HG03558 (cell line): ENCODE results near the gene SLC35E1.

Experiments
- ATAC-seq: cut with Tn5 transposase; IDR thresholded peaks from one replicate; pipeline ENCODE4 v1.9.1; 2021; ENCODE audit warnings: moderate number of reproducible peaks; ENCODE audit not compliant: unreplicated experiment; ENCODE audit errors: extremely low read depth

SLC35E1 gene

GRCh38 chr19:16584248-16585093, 12.3 kb upstream of the SLC35E1 start:
- ATAC-seq, result peak; percentile 29

- ATAC-seq, result no peak
Observed at GRCh38 chr19:16582486-16583261, 10.5 kb upstream of the SLC35E1 start.

GRCh38 chr19:16581971-16582343, 9.7 kb upstream of the SLC35E1 start:
- ATAC-seq, result no peak

- ATAC-seq, result no peak
Observed at GRCh38 chr19:16581145-16581970, 9.1 kb upstream of the SLC35E1 start.

- ATAC-seq, result no peak
Observed at GRCh38 chr19:16579381-16579780, 7.2 kb upstream of the SLC35E1 start.

- no peak for ATAC-seq
Observed at GRCh38 chr19:16577531-16577985, 5.3 kb upstream of the SLC35E1 start.

- ATAC-seq, result no peak
Observed at GRCh38 chr19:16576690-16577530, 4.7 kb upstream of the SLC35E1 start.

GRCh38 chr19:16575861-16576689, 3.9 kb upstream of the SLC35E1 start:
- no peak for ATAC-seq

- ATAC-seq, result no peak
Observed at GRCh38 chr19:16575282-16575681, 3.1 kb upstream of the SLC35E1 start.

GRCh38 chr19:16573925-16574324, 1.7 kb upstream of the SLC35E1 start:
- no peak for ATAC-seq

- ATAC-seq, result no peak
Observed at GRCh38 chr19:16573296-16573695, 1.1 kb upstream of the SLC35E1 start.

- ATAC-seq, result peak; percentile 7
Observed at GRCh38 chr19:16571822-16572331, 338 bp downstream of the SLC35E1 start.

GRCh38 chr19:16571283-16571682, 932 bp downstream of the SLC35E1 start:
- ATAC-seq, result no peak

- no peak for ATAC-seq
Observed at GRCh38 chr19:16569609-16570320, 2.5 kb downstream of the SLC35E1 start.

- ATAC-seq, result no peak
Observed at GRCh38 chr19:16566702-16567101, 5.5 kb downstream of the SLC35E1 start.

GRCh38 chr19:16566161-16566560, 6.1 kb downstream of the SLC35E1 start:
- no peak for ATAC-seq

GRCh38 chr19:16564842-16565241, 7.4 kb downstream of the SLC35E1 start:
- ATAC-seq, result no peak

GRCh38 chr19:16562608-16563025, 9.6 kb downstream of the SLC35E1 start:
- ATAC-seq, result no peak
